ENCODE measurements around the gene APLF. TPM values are rescaled to one million over a fixed set of nuclear protein-coding genes. Genes with fewer than 3 reads are reported as not detected.
"Not testable (repeated sequence)": the region's sequence is repeated elsewhere in the genome, so short reads cannot be mapped to it uniquely, and the experiment has no call there.

Gene APLF
- total RNA-seq, 4 donors from 2014 or later: 11.3 to 25.9 (median 17.1) TPM

DNA sequence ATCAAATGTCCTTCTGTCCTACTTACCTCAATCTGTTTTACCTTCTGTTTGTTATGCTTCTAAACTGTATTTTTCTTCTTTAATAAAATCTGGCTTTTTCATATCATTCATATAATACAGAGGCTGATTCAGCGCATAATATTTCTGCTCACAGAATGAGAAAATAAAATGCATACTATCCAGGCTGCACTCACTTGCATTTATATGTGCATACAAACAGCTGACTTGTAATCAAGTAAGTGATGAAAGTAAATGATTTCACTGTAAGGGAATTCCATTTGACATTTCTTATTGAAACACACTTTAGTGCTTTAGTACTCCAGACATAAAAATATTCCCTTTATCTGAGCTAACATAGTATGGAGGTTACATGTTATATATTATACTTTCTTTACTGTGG, 100.7 kb downstream of the APLF start:
- Histone ChIP-seq H3K4me1 (no peaks in the 10 kb centered on the region), H3K27me3 (no peaks in the 10 kb centered on the region), H3K4me3 (no peak overlapping the region), H3K36me3 (no peaks in the 10 kb centered on the region), H3K27ac (no peak overlapping the region), H3K9me3 (no peaks in the 10 kb centered on the region)
- intact Hi-C loops (cut with DNase I; ENCODE audit: low total_unique reads): no loop called here
- DNase-seq: no peak
- TF ChIP-seq, protein P1, sequence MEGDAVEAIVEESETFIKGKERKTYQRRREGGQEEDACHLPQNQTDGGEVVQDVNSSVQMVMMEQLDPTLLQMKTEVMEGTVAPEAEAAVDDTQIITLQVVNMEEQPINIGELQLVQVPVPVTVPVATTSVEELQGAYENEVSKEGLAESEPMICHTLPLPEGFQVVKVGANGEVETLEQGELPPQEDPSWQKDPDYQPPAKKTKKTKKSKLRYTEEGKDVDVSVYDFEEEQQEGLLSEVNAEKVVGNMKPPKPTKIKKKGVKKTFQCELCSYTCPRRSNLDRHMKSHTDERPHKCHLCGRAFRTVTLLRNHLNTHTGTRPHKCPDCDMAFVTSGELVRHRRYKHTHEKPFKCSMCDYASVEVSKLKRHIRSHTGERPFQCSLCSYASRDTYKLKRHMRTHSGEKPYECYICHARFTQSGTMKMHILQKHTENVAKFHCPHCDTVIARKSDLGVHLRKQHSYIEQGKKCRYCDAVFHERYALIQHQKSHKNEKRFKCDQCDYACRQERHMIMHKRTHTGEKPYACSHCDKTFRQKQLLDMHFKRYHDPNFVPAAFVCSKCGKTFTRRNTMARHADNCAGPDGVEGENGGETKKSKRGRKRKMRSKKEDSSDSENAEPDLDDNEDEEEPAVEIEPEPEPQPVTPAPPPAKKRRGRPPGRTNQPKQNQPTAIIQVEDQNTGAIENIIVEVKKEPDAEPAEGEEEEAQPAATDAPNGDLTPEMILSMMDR (IDR thresholded peaks at IDR 0.05): no peak
- TF ChIP-seq POLR2A (IDR thresholded peaks at IDR 0.05): no peak

DNA sequence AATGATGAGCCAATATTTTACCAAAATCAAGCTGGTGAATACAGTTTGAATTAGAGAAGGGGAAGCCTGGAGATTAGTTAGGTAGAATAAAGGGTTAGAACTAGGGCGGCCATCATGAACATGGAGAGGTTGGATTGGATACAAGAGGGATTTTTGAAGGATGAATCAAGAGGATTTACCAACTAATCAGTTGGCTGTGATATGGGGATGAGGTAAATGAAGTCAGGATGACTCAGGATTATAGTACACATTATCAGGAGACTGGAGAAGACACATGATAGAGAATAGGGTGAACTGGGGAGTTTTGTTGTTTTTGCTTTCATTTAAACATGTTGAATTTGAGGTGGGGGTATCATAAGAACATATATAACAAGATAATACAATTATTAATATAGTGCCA, 102.2 kb downstream of the APLF start:
- no peaks in the 10 kb centered on the region for H3K27me3 ChIP-seq
- H3K27ac ChIP-seq: no peak overlapping the region
- no peaks in the 10 kb centered on the region for H3K4me1 ChIP-seq
- no peaks in the 10 kb centered on the region for H3K9me3 ChIP-seq
- TF ChIP-seq POLR2A (IDR thresholded peaks at IDR 0.05): no peak
- TF ChIP-seq, protein P1 (IDR thresholded peaks at IDR 0.05): no peak
- intact Hi-C loops (cut with DNase I; ENCODE audit: low total_unique reads): no loop called here
- H3K36me3 ChIP-seq: no peaks in the 10 kb centered on the region
- no peak overlapping the region for H3K4me3 ChIP-seq
- DNase-seq: no peak

DNA sequence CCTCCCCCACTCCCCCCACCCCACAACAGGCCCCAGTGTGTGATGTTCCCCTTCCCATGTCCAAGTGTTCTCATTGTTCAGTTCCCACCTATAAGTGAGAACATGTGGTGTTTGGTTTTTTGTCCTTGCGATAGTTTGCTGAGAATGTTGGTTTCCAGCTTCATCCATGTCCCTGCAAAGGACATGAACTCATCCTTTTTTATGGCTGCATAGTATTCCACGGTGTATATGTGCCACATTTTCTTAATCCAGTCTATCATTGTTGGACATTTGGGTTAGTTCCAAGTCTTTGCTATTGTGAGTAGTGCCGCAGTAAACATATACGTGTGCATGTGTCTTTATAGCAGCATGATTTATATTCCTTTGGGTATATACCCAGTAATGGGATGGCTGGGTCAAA, 103.0 kb downstream of the APLF start:
- H3K36me3 ChIP-seq; H3K4me3 ChIP-seq; DNase-seq; H3K27me3 ChIP-seq; H3K4me1 ChIP-seq; H3K27ac ChIP-seq; H3K9me3 ChIP-seq; intact Hi-C loops (cut with DNase I; ENCODE audit: low total_unique reads): not testable (repeated sequence)

DNA sequence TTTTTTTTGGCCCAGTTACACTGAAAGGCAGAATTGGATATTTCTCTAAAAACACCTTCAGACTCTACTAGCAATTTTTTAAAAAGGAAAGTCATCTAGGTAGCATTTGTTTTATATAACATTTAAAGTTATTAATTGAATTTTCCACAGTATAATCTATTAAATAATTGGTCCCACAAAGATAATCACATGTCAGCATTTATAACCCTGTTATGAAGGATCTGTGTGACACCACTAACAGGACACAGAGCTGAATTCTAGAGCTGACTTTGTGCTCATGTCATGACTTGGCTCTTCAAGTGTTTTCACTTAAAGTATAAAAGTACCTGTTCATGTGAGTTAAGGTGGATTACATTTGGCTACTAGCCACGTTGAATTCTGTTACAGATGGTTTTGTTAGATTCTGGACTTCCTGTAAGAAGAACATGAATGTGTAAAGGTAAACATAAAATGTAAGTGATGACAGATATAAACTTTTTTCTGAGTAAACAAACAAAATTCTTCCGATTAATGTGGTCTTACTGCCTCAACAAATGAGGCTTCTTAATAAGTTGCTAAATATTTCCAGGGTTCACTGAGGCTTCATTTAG, 106.9 kb downstream of the APLF start:
- H3K27me3 ChIP-seq: no peaks in the 10 kb centered on the region

DNA sequence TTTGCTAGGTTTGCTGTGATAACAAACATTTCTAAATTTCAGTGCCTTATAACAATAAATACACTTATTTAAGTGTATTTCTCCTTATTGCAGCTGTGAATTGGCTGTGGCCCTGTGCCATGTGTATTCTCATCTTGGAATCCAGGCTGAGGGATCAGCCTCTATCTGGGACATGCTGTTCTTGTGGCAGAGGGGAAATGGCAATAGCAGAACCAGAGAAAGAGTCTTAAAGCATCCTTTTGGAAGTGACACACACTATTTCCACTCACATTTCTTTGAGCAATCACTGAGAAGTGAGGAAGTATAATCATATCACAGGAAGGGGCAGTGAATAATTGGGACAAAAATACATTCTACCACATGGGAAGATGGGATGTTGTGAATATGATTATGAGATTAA, 109.8 kb downstream of the APLF start:
- no peaks in the 10 kb centered on the region for H3K27me3 ChIP-seq
- no peak overlapping the region for H3K27ac ChIP-seq
- no peaks in the 10 kb centered on the region for H3K36me3 ChIP-seq
- H3K4me1 ChIP-seq: no peaks in the 10 kb centered on the region
- intact Hi-C loops (cut with DNase I; ENCODE audit: low total_unique reads): no loop called here
- no peaks in the 10 kb centered on the region for H3K9me3 ChIP-seq
- TF ChIP-seq POLR2A (IDR thresholded peaks at IDR 0.05): no peak
- no peak overlapping the region for H3K4me3 ChIP-seq
- no peak for DNase-seq

More for the DNA sequence above, 106.9 kb downstream of the APLF start:
- TF ChIP-seq, protein P1 (IDR thresholded peaks at IDR 0.05): no peak
- TF ChIP-seq POLR2A (IDR thresholded peaks at IDR 0.05): no peak
- no peaks in the 10 kb centered on the region for H3K9me3 ChIP-seq
- H3K4me1 ChIP-seq: no peaks in the 10 kb centered on the region
- H3K36me3 ChIP-seq: no peaks in the 10 kb centered on the region
- no peak for DNase-seq
- no peak overlapping the region for H3K4me3 ChIP-seq
- no peak overlapping the region for H3K27ac ChIP-seq
- intact Hi-C loops (cut with DNase I; ENCODE audit: low total_unique reads): no loop called here

DNA sequence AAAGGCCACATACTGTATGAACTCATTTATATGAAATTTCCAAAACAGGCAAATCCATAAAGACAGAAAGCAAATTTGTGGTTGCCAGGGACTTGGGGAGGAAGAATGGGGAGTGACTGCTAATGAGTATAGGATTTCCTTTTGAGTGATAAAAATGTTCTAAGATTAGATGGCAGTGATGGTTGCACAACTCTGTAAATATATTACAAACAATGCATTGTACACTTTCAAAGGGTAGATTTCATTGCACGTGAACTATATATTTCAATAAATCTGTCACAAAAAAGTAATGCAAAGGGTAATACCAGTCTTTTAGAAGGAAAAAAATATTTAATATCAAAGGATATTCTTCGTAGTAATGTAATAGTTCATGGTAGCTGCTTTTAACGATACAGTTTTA, 112.3 kb downstream of the APLF start:
- intact Hi-C loops (cut with DNase I; ENCODE audit: low total_unique reads): no loop called here
- H3K27me3 ChIP-seq: no peaks in the 10 kb centered on the region
- no peak overlapping the region for H3K27ac ChIP-seq
- no peak overlapping the region for H3K4me3 ChIP-seq
- no peaks in the 10 kb centered on the region for H3K36me3 ChIP-seq
- H3K4me1 ChIP-seq: no peaks in the 10 kb centered on the region
- TF ChIP-seq, protein P1 (IDR thresholded peaks at IDR 0.05): no peak
- no peak for TF ChIP-seq POLR2A (IDR thresholded peaks at IDR 0.05)
- no peaks in the 10 kb centered on the region for H3K9me3 ChIP-seq
- DNase-seq: no peak
